ENCODE data around the gene ALDH3A2.
"Not testable (repeated sequence)": the region's sequence is repeated elsewhere in the genome, so short reads cannot be mapped to it uniquely, and the experiment has no call there.

The ALDH3A2 gene

DNA sequence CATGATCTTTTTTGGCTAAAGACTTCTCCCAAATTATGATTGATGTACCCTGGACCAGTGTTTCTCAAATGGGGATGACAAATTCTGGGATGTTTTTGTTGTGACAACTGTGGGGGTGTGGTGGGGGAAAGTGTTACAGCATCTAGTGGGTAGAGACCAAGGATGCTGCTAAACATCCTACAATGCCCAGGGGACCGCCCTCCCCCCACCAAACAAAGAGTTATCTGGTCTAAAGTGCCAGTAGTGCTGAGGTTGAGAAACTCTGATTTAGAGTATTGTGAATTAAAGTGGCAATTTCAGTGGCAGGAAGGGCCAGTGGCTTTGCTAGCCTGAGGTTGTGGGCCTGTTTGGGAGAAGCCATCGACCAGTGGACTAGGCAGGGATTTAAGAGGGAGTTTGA is 34.6 kb downstream of the ALDH3A2 start:
- DNase-seq, result no peak

DNA sequence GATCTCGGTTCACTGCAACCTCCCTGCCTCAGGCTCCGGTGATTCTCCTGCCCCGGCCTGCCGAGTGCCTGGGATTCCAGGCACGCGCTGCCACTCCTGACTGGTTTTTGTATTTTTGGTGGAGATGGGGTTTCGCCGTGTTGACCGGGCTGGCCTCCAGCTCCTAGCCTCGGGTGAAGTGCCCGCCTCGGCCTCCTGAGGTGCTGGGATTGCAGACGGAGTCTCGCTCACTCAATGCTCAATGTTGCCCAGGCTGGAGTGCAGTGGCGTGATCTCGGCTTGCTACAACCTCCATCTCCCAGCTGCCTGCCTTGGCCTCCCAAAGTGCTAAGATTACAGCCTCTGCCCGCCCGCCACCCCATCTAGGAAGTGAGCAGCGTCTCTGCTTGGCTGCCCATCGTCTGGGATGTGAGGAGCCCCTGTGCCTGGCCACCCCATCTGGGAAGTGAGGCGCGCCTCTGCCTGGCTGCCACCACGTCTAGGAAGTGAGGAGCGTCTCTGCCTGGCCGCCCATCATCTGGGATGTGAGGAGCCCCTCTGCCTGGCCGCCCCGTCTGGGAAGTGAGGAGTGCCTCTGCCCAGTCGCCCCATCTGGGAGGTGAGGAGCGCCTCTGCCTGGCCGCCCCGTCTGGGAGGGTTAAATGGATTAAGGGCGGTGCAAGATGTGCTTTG is 36.5 kb downstream of the ALDH3A2 start:
- not testable (repeated sequence) for DNase-seq

DNA sequence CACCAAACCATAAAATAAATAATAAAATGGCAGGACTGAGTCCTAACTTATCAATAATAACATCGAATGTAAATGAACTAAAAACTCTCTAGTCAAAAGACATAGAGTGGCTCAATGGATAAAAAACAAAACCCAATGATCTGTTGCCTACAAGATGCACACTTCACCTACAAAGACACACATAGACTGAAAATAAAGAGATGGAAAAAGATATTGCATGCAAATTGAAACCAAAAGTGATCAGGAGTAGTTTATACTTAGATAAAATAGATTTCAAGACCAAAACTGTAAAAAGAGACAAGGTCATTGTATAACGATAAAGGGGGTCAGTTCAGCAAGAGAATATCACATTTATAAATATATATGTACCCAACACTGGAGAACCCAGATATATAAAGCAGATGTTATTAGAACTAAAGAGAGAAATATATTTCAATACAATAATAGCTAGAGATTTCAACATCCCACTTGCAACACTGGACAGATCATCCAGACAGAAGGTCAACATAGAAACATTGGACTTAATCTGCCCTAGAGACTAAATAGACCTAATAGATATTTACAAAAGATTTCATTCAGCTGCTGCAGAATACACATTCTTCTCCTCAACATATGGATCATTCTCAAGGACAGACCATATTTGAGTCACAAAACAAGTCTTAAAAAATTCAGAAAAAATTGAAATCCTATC is 38.0 kb downstream of the ALDH3A2 start:
- DNase-seq, result no peak

DNA sequence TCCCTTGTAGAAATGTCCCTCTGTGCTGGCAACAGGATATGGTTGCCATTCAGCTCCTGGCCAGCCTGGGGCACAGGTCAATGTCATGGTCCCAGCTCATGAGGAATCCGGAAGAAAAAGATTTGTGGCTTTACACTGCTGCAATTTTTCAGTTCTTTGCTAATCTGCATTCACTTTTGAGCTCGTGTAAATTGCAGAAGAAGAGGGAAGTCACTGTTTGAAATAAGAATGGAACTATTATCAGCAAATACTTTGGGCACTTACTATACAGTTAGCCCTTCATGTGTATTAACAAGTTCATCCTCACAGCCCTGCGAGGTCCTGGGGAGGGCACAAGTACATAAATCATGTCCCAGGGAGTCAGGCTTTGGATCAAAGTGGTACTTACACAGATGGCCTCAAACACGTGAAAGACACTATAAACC is 53.7 kb downstream of the ALDH3A2 start:
- DNase-seq, result no peak

DNA sequence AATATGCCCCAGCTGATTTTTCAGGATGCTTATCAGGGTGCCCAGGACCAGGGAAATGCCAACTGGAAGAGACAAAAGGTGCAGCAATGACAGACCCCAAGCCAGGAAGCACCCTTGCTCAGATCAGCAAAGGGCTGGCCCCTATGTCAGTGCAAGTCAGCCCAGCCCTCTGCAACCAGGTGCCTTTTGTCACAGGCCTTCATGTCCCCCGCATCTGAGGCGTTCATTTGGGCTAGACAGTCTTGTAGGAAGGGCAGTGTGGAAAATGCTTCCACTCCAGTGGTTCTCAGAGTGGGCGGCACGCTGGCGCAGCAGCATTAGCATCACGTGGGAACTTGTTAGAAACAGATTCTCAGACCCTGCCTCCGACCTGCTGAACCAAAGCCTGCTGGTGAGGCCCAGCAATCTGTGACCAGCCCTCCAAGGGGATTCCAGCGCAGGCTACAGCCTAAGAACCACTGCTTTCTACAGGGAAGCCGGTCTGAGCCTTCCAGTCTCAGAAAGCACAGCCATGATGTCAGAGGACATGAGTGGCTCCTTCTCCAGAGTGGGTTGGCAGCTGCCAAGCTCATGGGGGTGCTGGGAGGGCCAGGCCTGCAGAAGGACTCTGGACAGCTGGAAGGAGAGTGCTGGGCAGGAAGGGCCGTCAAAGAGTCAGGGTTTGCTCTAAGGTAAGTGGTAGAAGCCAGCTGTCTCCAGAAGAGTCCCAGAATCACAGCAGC is 54.7 kb downstream of the ALDH3A2 start:
- no peak for DNase-seq

DNA sequence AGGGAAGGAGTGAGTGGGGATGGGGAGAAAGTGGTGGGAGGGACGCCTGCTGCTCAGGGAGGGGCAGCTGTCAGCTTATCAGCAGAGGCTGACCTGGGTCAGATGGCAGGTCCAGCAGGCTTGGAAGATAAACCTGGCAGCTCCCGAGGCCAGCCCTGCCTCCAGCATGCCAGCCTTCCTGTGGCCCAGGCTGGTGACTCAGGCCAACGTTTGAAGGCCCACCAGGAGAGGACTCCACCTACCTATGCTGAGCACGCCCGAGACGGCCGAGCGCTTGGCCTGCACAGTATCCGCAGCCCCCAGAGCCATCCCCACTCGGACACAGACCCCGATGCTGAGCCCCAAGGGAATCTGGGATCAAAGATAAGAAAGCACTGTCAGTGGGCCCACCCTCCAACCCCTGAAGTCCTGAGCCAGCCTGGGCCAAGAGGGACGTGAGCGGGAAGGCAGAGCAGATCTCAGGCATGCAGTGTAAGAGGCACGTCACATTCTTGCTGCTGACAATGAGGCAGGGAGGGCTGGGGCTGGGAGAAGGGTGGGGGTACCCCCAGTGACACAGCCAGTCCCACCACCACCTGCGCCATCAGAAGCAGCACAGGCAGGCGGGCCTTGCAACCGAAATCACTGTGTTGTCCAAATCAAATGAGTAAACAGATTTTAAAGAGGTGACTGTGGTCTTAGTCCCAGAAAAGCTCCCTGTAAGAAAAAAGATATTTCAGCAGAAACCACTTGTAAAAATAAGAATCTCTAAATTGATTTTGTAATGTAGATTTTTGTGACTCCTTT is 55.5 kb downstream of the ALDH3A2 start:
- no peak for DNase-seq

DNA sequence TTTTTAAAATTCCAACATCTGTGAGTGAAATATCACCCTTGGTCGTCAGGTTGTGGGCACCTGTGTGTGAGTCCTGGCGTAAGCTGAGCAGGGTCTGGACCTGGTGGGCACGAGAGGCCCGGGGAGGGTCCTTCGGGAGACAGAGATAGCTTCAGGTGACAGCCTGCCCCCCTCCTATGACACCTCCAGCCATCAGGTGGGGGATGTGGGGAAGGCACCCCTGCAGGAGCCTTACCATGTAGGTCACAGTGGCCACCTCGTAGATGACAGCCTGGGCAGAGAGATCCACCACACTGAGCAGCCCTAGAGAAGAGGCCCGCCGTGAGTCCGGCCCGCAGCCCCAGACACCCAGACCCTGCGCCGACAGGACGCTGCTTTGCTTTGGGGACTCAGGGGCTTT is 56.6 kb downstream of the ALDH3A2 start:
- no peak for DNase-seq

DNA sequence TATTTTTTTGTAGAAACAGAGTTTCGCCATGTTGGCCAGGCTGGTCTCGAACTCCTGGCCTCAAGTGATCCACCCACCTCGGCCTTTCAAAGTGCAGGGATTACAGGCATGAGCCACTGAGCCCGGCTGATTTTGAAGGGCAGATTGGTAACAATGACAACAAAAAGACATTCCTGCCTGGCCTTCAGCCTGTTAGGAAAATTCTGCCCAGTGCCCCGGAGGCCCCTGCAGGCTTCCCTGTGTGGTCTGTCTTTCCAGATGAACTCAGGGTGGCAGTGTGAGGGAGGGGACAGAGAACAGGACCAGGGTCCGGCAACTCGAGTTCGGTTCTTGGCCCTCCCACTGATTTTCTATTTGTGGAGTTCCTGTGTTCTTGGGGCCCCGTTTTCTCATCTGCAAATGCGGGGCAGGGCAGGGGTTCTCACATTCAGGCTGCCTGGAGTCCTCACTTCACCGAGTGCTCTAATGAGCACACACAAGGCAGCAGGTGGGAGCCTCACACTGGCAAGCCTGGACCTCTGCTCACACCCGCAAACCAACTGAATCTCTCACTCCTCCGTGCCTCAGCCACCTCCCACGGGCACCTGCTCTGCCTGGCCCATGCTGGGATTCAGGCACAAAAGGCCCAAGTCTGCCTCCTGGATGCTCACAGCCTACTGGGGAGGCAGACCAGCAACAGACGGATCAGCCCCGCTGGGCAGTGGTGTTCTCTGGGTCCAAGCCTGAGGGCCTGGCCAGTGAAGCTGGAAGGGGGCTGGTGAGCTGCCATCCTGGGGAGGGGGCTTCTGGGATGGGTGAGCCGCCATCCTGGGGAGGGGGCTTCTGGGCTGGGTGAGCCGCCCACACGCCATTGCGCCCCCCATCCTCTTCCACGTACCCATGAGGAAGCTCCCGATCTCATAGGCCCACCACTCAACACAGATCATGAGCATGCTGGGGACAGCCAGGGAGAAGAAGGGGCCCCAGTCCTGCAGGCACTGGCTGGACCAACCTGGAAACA is 57.5 kb downstream of the ALDH3A2 start:
- DNase-seq, result no peak

DNA sequence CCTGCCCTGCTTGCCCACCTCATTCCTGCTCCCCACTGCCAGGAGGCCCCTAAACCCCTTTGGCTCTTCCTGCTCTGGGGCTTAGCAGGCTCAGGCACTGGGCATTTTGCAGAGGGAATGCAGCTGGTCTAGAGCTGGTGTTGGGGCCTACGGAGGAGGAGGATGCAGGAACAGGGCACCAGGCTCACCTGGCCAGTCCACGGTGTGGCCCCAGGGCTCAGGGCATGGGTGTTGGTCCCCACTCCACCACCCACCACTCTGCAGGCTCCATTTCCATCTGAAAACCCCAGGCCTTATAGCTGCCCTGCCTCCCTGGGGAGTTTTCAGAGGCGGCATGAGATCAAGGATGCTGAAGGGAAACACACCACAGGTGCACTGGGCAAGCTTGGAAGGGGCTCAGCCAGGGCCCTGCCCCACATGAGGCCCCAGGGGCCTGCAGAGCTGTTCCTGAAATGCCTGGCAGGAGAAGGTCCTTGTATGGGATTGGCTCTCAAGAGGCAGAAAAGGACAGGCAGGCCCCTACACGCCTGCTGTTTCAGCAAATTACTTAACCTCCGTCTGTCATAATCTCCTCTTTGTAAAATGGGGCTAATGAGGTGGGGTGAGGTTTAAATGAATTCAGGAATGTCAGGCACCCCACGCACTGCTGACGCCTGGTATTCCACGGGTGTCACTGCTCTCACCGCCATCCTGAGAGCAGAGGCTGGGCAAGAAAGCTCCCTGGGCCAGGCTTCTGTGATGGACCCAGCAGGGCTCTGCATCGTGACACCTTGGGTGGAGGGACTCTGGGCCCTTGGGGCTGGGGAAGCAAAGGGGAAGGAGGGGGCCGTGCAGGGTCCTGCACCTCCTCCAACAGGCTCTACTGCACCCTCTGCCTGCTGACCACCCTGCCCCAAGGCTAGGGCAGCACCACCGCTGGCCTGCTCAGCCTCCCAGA is 58.5 kb downstream of the ALDH3A2 start:
- DNase-seq, result no peak

DNA sequence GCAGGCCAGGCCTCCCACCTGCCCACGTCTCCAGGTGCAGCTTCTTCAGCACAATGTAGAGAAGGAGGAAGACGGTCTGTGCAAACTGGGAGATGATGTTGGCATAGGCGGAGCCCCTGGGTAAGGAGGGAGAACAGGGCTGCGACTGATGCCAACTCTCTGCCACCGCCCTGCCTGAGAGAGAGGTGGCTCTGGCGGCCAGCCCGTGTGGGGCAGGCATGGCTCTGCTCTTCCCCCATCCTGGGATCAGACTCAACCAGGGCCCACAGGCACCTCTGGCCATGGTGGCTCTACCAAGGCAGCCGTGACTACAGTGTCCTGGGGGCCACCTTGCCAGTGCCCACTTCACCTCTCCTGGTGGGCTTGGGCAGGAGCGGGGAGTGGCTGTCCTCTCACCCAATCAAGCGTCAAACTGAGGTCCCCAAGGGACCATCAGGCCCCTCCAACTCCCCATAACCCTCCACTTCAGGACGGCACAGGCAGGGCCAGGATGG is 59.2 kb downstream of the ALDH3A2 start:
- DNase-seq, result no peak

DNA sequence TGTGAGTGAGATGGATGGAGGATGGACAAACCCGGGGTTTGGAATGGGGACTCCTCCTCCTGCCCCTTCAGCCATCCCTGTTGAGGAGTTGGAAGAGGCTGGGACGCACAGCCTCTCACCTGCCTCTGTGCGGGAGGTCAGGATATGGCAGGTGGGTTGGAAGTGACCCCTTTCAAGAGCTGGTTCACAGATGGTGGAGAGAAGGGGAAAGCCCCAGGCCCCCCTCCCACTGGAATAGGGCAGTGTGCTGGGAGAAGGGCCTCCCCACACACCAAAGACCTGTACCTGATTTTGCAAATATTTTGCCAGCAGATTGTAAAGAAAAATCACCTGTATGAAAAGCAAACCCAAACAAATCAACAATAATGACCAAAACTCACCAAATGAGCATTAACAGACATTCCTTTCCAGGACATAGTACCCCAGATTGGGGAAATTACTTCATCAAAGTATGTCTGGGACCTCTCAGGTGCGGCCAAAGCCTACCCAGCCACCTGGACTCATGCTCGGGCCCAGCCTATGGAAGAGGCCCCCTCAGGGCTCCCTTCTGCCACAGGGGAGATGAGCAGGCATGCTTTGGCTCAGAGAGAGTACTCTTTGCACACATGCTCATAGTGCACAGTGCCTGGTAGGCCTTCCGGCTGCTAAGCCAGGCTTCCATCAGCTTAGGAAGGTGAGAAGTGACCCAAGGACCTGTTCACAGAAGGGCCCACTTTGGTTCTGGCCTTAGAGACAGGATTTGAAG is 60.1 kb downstream of the ALDH3A2 start:
- DNase-seq, result no peak

DNA sequence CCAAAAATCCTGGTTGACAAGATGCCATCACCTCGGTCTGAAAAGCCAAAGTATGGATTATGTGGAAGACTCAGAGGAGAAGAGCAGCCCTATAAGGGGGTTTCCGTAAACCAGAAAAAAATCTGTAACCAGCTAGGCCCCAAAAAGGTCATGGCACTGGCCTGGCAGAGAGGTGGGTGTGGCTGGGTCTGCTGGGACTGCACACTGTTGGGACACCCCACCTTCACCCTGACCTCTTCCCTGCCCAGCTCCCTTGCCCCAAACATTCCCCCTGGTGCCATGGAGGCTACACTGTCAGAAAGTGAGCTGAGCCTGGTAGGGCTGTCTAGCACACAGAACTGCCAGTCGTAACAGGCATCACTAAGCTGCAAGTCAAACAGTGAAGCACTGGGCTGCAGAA is 61.3 kb downstream of the ALDH3A2 start:
- DNase-seq, result no peak

DNA sequence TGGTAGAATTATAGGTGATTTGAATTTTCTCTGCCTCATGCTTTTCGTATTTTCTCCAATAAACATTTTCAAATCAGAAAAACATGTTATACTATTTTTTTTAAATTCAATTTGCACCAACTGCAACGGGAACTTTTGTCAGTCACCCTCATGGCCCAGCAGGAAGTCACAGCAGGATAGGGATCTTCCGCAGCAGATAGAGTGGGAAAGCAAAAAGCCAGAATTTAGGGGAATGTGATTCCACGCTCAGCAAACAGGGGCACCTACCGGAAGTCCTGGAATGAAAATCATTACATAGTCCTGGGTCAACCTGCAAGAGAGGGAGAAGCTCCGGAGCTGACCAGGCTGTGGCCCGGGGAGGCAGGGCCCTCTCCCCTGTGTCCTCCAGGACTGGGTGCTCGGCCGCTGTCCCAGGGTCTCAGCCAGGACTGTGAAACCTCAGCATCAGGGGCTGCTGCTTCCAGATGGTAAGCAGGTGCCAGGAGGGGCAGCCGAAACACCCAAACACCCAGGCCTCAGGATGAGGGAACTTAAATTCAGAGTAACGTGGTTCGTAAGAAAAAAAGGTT is 64.0 kb downstream of the ALDH3A2 start:
- DNase-seq, result no peak

DNA sequence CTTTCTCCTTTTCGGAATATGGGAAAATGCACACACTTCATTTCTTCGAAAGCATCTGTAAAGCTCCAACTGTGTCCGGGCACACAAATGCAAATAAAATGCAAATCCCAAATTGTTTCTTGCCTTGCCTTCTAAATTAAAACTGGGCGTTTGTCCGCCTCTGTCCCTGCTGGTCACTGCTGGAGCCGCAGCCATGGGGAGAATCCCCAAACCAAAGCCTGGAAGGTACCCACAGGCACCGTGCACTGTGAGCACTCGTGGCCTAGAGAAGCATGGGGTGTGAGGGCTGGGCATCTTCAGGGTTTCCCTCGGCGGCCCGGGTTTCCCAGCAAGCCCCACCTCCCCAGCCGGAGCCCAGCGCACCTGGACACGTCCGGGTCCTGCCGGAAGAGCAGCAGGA is 64.9 kb downstream of the ALDH3A2 start:
- DNase-seq, result no peak

DNA sequence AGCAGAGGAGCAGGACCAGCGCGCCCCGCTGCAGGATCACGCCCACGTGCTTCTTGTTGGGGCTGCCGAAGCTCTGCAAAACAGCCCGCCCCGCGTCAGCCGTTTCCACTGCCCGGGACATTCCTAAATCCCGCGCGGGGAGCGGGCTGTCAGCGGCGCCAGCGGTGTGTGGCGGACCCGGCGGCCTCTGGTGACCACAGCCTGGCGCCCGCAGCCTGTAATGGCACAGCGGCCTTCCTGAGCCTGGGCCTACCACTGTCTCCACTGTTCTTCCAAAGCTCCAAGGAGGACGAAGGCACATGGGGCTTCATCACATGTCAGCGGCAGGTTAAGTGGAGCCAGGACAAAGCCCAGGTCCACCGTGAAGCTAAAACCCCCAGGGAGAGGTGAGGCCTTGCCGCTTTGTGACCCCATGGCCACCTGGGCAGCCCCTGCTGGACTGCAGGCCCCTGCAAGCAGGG is 65.4 kb downstream of the ALDH3A2 start:
- no peak for DNase-seq

DNA sequence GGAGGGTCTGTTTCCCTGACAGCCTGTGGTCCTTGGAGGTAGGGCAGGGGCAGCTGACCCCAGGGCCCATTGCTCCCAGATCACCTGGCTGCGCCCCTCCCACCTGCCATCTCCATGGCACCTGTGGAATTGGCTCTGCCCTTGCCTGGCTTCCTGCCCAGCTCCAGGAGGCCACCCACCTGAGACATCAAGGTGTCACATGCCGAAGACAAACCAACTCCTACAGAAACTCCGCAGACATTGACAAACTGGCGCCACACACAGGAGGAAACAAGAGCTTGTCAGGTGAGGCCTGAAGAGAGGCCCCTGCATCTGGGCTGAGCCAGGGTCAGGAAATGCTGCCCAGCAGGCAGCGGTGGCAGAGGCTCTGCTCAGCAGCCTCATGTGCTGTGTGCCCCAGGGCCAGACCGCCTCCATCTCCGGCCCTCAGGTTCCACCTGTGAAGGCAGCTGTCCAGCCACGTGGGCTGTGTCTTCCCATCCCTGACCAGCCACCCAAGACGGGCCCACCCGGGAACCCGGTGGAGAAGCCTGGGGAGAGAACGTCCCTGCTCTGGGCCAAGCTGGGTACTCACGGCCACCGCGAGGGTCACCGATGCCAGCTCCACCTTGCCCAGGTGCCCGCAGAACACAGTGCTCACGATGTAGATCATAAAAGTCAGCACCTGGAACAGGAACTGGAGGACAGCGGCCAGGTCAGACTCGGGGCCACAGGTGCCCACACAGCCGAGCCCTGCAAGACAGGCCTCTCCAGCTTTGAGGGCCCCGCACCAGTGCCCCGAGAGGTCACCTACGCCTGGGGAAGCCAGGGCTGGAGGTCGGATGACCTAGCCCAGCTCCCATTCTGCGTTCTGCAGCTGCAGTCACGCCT is 66.2 kb downstream of the ALDH3A2 start:
- DNase-seq, result no peak

DNA sequence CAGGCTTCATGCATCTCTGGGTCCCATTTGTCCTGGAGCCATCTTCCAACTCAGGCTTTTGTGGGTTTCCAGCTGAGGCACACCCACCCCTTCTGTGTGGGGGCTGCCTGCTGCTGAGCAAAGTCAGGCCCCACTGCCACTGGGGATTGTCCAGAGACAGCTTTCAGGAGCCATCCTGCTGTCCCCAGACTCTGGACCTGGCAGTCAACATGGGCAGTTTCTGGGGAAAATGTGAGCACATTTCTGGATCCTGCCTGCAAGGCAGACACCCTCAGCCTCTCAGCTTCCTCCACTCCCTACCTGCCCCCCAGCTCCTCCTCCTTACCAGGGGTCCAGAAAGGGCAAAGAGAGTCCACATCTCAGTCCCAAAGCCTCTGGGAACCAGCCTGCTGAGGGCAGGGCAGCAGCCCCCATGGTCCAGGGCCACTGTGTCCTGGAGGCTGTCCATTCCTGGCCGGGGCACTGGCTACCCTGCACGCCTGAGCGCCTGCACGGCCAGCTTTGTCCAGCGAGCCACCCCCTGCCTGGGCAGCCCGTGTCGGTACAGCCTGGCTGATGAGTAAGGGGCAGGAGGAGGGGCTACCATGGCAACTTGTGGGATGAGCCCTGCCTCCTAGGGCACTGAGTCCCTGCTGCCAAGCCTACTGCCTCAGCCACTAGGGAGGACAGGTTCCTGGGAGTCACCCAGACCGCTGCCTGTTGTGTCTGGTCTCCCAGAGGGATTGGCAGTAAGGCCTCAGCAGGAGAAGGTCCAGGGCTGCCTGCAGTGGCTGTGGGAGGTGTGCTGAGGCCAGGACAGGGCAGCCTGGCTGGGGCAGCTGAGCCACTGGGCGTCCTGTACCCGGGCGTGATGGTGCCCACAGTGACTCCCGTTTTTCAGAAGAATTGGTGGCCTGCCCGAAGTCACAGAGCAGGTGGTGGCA is 67.8 kb downstream of the ALDH3A2 start, which contains the start of gene SLC47A2:
SLC47A2 (minus strand) TSS at position 477 of the 923 bp plus-strand sequence; CDS start at position 448, 29 bp downstream.
- no peak for DNase-seq

All from activated CD4-positive, alpha-beta T cell treated with anti-CD3 and anti-CD28 coated beads for 4 hours (primary cell).